Urinary bladder (tissue), 4 donors: ENCODE measurements around the gene OPRM1. TPM values are rescaled to one million over a fixed set of nuclear protein-coding genes. Genes with fewer than 3 reads are reported as not detected.

Experiments
- DNase-seq: peaks from one replicate; pipeline ENCODE4 v3.0.0-alpha.2; 2015; ENCODE audit errors: extremely low spot score
- H3K27ac ChIP-seq: one replicate; pipeline ENCODE4 v1.5.1; 2013; ENCODE audit warnings: low read depth, mild to moderate bottlenecking, moderate library complexity
- H3K36me3 ChIP-seq: one replicate; pipeline ENCODE4 v1.6.1; 2013; ENCODE audit warnings: mild to moderate bottlenecking, moderate library complexity; ENCODE audit not compliant: insufficient read depth
- H3K4me1 ChIP-seq: one replicate; pipeline ENCODE4 v1.6.1; 2013; ENCODE audit warnings: mild to moderate bottlenecking, moderate library complexity; ENCODE audit not compliant: insufficient read depth
- H3K4me3 ChIP-seq: one replicate; pipeline ENCODE4 v1.5.1; 2013; ENCODE audit warnings: low read depth, low read length
- WGBS: extraction: QIAGEN DNeasy Blood & Tissue Kit; methylation state at CpG from one replicate; pipeline ENCODE4 v1.1.7; 2013; 5-methylcytosine and 5-hydroxymethylcytosine counted together
- polyA plus RNA-seq: library from polyadenylated mRNA; stranded (reverse); fragments of 200-250 nt; gene quantifications from one replicate; pipeline ENCODE4 v1.2.3, GENCODE V29; 2013
- total RNA-seq: library from RNA; depleted of rRNA; stranded (reverse); fragments of >200 nt; gene quantifications from one replicate; pipeline ENCODE4 v1.2.3, GENCODE V29; 2014
- donor health status: healthy with polysubstance abuse.
- donor health status: healthy.

The OPRM1 gene
- total and polyA plus RNA-seq, 2 donors = 0.09 to 1.2 TPM

DNA sequence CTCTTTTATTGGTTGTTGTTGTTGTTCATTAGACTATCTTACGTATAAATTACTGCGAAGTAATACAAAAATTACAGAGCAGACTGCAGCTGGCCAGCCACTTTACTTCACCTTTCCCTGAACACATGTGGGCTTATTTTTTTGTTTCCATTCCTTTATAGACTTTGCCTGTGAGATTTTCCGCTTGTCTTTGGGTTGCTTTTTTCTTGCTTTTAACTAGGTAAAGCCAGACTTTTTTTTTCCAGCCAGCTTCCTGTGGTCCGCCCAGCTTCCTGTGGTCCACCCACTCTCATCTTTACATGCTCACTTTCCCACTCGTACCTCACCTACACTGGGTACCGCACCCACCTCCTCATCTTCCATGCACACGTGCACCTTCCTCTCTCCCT is 238.6 kb downstream of the OPRM1 start:
- H3K27ac ChIP-seq = no peak overlapping the region
- H3K4me3 ChIP-seq = no peak overlapping the region
- H3K36me3 ChIP-seq = no peaks in the 10 kb centered on the region
- no peaks in the 10 kb centered on the region for H3K4me1 ChIP-seq
- DNase-seq = no peak
- WGBS = 64% methylated on average over 7 of the region's 7 CpGs

- 21% methylated on average over 2 of the region's 2 CpGs for WGBS
- H3K4me1 ChIP-seq = no peaks in the 10 kb centered on the region
These were observed 241.5 kb downstream of the OPRM1 start for GRCh38 chr6:154280521-154280920.

DNA sequence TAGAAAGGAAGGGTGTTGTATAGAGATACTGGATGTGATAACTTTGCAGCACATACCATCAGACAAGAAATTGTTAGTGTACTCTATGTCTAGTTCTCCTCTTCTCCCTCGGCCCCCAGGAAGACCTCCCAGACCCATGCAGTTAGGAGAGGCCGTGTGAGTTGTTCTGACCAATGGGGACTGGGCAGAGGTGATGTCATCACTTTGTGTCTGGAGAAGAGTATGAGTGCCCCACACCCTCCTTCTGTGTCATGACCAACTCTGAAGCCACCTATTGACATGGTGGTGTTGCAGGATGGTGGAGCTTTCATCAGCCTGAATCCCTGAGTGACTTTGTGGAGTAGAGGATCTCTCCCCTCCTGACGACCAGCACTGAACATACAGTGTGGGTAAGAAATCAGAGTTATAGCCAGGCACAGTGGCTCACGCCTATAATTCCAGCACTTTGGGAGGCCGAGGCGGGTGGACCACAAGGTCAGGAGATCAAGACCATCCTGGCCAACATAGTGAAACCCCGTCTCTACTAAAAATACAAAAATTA is 245.3 kb downstream of the OPRM1 start:
- no peak for DNase-seq
- WGBS = 98% methylated on average over 7 of the region's 7 CpGs
- no peak overlapping the region for H3K4me3 ChIP-seq
- no peak overlapping the region for H3K27ac ChIP-seq
- no peaks in the 10 kb centered on the region for H3K36me3 ChIP-seq
- H3K4me1 ChIP-seq = no peaks in the 10 kb centered on the region

More at GRCh38 chr6:154280521-154280920, 241.5 kb downstream of the OPRM1 start:
- no peak overlapping the region for H3K4me3 ChIP-seq
- H3K36me3 ChIP-seq = no peaks in the 10 kb centered on the region
- H3K27ac ChIP-seq = no peak overlapping the region
- DNase-seq = no peak

DNA sequence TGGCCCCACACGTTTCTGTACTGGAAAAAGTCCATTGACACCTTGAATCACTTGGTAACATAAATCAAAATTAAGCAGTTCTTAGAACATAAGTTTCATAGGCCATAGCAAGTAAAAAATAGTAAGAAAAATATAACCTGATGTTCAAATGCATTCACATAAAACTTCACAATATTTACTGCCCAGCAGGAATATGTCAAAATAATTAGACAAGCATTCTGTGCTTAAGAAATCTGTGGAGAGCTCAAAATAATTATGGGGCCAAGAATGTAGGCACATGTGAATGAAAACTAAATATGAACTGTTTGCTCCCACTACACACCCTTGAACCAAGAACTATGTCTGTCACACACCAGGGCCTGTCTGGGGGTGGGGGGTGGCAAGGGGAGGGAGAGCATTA is 246.8 kb downstream of the OPRM1 start:
- Histone ChIP-seq H3K4me1 (no peaks in the 10 kb centered on the region), H3K27ac (no peak overlapping the region), H3K4me3 (no peak overlapping the region), H3K36me3 (no peaks in the 10 kb centered on the region)
- no peak for DNase-seq
- 40% methylated on average over 1 of the region's 1 CpG for WGBS

DNA sequence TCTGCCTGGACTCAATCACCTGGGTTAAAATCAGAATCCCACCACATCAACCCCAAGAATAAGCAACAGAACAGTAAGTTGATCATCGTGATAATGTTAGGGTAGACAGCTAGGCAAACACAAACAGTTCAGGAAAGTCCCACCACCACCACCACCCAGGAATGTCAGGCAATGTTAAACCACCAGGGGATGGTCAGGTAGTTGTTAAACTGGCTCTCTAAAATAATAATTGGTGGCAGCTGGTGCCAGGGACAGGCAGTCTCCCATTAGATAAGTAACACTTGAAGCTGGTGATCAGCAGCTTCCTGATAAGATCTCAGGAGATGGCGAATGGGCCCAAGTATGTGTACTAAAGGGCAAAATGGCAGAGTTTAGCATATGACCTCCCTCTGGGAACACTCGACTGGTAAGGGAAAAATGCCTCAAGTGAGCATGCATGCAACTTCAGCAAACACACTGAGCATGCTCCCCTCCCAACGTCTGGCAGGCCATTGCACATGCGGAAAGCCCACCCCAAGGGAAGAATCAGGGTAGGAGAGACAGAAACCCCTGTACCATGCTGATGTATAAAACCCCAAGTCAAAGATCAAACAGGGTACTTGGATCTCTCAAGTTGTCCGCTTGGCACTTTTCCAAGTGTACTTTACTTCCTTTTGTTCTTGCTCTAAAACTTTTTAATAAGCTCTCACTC is 250.9 kb downstream of the OPRM1 start:
- Histone ChIP-seq H3K4me1 (no peaks in the 10 kb centered on the region), H3K36me3 (no peaks in the 10 kb centered on the region)
- WGBS = 88% methylated on average over 6 of the region's 6 CpGs

GRCh38 chr6:154292066-154292465 is 253.0 kb downstream of the OPRM1 start:
- 65% methylated on average over 3 of the region's 3 CpGs for WGBS
- no peaks in the 10 kb centered on the region for H3K4me1 ChIP-seq
- H3K36me3 ChIP-seq = no peaks in the 10 kb centered on the region
- no peak overlapping the region for H3K4me3 ChIP-seq
- DNase-seq = no peak
- H3K27ac ChIP-seq = no peak overlapping the region

More for the DNA sequence above, 250.9 kb downstream of the OPRM1 start:
- Histone ChIP-seq H3K27ac (no peak overlapping the region), H3K4me3 (no peak overlapping the region)
- no peak for DNase-seq

GRCh38 chr6:154292855-154293519 is 253.9 kb downstream of the OPRM1 start:
- DNase-seq = no peak
- no peaks in the 10 kb centered on the region for H3K36me3 ChIP-seq
- no peak overlapping the region for H3K27ac ChIP-seq
- no peak overlapping the region for H3K4me3 ChIP-seq
- H3K4me1 ChIP-seq = no peaks in the 10 kb centered on the region
- WGBS = 53% methylated on average over 4 of the region's 4 CpGs

DNA sequence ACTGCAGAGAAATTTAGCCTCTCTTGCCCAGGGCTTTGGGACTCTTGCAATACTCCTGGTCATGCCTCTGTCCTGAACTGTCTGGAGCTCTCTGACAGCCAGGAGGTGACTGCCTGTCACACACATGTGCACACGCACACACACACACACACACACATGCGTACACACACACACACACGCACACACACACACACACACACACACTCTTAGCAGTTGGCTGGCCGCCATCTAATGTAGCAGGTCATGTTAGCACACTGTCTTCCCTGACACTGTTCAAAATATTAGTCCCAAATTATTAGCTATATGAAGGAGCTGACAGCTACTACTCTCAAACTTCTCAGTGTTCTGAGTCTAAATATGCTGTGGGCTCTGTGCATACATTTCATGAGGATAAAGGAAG is 256.7 kb downstream of the OPRM1 start:
- Histone ChIP-seq H3K4me1 (no peaks in the 10 kb centered on the region), H3K4me3 (no peak overlapping the region), H3K36me3 (no peaks in the 10 kb centered on the region), H3K27ac (no peak overlapping the region)
- DNase-seq = no peak
- WGBS = 66% methylated on average over 4 of the region's 4 CpGs
